CD4-positive, alpha-beta T cell treated with Interleukin-15 for 1 hour (primary cell): ENCODE results near the gene PRMT5.
A peak's percentile ranks its signal among the peaks of the same experiment; 100 is the strongest.

Source experiments
- DNase-seq: peaks from one replicate; pipeline ENCODE4 v3.0.0-alpha.2; 2020

PRMT5 gene

DNA sequence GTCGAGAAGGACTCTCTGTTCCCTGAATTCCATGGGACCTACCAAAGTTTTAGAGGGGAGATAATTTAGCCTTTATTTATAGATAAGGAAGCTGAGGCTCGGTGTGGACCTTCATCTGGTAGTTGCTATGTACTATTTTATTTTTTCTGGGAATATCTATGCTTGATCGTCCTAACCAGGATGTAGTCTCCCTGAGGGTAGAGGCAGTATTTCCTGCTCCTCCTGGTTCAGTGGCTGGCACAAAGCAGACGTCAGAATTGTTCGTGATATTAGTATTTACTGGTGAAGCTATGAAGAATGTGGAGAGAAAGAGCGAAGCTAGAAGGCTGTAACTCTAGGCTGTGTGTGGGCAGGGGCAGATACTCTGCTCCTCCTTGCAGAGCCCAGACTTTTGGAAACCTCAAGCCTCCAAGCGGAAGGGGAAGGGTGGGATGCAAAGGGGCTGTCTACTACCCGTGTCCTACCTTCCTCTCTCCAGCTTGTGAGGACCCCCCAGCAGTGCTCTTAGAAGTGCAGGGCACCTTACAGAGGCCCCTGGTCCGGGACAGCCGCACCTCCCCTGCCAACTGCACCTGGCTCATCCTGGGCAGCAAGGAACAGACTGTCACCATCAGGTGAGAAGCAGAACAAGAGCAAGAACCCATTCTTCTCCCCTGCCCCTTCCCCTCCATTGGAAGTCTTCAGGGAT lies 56.2 kb downstream of the PRMT5 start:
- no peak for DNase-seq

- peak; percentile 58 for DNase-seq
Measured at GRCh38 chr14:22872033-22872832, 56.9 kb downstream of the PRMT5 start.

DNA sequence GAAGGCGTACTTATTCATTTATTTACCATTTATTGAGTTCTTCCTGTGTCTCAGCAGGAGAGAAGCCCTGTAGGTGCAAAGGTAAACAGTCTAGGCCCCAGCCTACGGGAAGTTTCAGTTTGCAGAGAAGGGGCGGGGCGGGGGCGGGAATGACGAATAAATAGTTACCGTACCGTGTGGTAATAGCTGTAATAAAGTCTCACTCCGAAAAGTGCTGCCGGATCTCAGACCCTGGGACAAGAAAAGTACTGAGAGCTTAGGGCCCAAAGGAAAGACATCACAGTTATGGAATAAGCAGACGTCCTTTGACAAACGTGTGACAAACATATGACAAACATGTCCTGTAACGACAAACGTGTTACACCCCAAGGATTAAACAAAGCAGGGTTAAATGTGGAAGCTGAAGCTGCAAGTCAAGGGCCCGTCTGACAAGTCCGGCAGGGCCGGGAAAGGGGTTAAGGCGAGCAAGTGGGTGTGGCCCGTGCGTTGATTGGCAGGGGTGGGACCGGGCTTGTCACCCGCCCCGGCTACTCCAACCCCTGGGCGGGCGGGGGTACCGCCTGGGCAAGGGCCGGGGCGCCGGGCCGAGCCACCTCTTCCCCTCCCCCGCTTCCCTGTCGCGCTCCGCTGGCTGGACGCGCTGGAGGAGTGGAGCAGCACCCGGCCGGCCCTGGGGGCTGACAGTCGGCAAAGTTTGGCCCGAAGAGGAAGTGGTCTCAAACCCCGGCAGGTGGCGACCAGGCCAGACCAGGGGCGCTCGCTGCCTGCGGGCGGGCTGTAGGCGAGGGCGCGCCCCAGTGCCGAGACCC lies 57.7 kb downstream of the PRMT5 start, which contains the start of gene LRP10:
Gene LRP10, plus strand, starts transcription at position 517 of the 809 bp plus-strand sequence. CDS start 564 bp downstream, outside the sequence.
- peak; percentile 86 for DNase-seq

- no peak for DNase-seq
Measured at GRCh38 chr14:22870811-22871223, 58.4 kb downstream of the PRMT5 start.
